ENCODE results near the gene PPM1A. TPM values are rescaled to one million over a fixed set of nuclear protein-coding genes. Genes with fewer than 3 reads are reported as not detected.

PPM1A gene
- total and polyA plus RNA-seq, 2 of the 13 experiments (the other 11 are each of a cell fraction or from before 2014, with no cell fraction given) = 23.3 to 29.8 TPM

DNA sequence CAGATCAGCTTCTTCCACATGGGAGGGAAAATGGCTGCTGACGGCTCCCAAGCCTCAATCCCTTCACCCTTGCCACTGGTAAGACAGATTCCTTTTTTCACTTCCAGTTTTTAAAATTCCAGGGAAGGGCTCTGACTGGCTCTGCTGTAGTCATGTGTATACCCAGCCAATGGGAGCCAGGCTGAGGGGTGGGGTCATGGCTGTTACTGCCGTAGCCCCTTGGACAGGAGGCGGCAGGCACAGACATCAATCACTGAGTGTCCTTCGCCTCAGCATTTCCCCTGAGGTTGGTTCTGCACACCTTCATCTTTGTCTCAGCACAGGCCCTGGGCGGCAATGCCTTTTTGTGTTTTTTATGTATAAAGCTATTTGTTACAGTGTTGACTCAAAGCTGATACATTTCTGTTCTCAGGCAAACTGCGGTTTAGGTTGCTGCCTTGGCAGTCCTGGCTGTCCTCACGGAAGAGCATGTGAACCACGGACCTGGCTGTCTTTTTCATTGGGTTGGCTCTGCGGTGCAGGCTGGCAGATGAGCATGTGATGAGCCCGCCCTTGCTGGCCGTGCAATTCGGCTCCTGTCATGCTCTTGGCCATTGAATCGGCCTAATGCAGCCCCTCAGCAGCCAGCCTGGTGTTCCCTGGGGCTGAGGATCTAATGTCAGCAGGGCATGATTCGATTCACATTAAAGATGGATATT is 74.3 kb downstream of the PPM1A start:
- H3K27me3 ChIP-seq (ENCODE audit: control insufficient read depth in 1 of 2, insufficient read depth in 2 of 2, low read length in 2 of 2) = peaks cover 0 to 9% of the 10 kb centered on the region in 2 experiments; a peak in 2 of 5 replicates
- POLR2A ChIA-PET = no interaction called here
- no peak for TF ChIP-seq ZNF841 (CRISPR knock-in tag; IDR thresholded peaks at IDR 0.05; ENCODE audit: borderline replicate concordance)
- no peak for TF ChIP-seq RFX3 (CRISPR knock-in tag; IDR thresholded peaks at IDR 0.05)
- TF ChIP-seq, protein P1, sequence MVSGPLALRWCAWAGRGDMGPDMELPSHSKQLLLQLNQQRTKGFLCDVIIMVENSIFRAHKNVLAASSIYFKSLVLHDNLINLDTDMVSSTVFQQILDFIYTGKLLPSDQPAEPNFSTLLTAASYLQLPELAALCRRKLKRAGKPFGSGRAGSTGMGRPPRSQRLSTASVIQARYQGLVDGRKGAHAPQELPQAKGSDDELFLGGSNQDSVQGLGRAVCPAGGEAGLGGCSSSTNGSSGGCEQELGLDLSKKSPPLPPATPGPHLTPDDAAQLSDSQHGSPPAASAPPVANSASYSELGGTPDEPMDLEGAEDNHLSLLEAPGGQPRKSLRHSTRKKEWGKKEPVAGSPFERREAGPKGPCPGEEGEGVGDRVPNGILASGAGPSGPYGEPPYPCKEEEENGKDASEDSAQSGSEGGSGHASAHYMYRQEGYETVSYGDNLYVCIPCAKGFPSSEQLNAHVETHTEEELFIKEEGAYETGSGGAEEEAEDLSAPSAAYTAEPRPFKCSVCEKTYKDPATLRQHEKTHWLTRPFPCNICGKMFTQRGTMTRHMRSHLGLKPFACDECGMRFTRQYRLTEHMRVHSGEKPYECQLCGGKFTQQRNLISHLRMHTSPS (CRISPR knock-in tag; IDR thresholded peaks at IDR 0.05; ENCODE audit: low read depth) = no peak
- TF ChIP-seq, protein P2, sequence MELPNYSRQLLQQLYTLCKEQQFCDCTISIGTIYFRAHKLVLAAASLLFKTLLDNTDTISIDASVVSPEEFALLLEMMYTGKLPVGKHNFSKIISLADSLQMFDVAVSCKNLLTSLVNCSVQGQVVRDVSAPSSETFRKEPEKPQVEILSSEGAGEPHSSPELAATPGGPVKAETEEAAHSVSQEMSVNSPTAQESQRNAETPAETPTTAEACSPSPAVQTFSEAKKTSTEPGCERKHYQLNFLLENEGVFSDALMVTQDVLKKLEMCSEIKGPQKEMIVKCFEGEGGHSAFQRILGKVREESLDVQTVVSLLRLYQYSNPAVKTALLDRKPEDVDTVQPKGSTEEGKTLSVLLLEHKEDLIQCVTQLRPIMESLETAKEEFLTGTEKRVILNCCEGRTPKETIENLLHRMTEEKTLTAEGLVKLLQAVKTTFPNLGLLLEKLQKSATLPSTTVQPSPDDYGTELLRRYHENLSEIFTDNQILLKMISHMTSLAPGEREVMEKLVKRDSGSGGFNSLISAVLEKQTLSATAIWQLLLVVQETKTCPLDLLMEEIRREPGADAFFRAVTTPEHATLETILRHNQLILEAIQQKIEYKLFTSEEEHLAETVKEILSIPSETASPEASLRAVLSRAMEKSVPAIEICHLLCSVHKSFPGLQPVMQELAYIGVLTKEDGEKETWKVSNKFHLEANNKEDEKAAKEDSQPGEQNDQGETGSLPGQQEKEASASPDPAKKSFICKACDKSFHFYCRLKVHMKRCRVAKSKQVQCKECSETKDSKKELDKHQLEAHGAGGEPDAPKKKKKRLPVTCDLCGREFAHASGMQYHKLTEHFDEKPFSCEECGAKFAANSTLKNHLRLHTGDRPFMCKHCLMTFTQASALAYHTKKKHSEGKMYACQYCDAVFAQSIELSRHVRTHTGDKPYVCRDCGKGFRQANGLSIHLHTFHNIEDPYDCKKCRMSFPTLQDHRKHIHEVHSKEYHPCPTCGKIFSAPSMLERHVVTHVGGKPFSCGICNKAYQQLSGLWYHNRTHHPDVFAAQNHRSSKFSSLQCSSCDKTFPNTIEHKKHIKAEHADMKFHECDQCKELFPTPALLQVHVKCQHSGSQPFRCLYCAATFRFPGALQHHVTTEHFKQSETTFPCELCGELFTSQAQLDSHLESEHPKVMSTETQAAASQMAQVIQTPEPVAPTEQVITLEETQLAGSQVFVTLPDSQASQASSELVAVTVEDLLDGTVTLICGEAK (IDR thresholded peaks at IDR 0.05) = no peak
- TF ChIP-seq, protein P2 (CRISPR knock-in tag; IDR thresholded peaks at IDR 0.05) = no peak
- TF ChIP-seq, protein P3, sequence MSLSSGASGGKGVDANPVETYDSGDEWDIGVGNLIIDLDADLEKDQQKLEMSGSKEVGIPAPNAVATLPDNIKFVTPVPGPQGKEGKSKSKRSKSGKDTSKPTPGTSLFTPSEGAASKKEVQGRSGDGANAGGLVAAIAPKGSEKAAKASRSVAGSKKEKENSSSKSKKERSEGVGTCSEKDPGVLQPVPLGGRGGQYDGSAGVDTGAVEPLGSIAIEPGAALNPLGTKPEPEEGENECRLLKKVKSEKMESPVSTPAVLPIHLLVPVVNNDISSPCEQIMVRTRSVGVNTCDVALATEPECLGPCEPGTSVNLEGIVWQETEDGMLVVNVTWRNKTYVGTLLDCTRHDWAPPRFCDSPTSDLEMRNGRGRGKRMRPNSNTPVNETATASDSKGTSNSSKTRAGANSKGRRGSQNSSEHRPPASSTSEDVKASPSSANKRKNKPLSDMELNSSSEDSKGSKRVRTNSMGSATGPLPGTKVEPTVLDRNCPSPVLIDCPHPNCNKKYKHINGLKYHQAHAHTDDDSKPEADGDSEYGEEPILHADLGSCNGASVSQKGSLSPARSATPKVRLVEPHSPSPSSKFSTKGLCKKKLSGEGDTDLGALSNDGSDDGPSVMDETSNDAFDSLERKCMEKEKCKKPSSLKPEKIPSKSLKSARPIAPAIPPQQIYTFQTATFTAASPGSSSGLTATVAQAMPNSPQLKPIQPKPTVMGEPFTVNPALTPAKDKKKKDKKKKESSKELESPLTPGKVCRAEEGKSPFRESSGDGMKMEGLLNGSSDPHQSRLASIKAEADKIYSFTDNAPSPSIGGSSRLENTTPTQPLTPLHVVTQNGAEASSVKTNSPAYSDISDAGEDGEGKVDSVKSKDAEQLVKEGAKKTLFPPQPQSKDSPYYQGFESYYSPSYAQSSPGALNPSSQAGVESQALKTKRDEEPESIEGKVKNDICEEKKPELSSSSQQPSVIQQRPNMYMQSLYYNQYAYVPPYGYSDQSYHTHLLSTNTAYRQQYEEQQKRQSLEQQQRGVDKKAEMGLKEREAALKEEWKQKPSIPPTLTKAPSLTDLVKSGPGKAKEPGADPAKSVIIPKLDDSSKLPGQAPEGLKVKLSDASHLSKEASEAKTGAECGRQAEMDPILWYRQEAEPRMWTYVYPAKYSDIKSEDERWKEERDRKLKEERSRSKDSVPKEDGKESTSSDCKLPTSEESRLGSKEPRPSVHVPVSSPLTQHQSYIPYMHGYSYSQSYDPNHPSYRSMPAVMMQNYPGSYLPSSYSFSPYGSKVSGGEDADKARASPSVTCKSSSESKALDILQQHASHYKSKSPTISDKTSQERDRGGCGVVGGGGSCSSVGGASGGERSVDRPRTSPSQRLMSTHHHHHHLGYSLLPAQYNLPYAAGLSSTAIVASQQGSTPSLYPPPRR (CRISPR knock-in tag; IDR thresholded peaks at IDR 0.05; ENCODE audit: borderline replicate concordance) = no peak
- no peak for TF ChIP-seq CREB1 (IDR thresholded peaks at IDR 0.05)
- no peak for TF ChIP-seq CREB1 (CRISPR knock-in tag; IDR thresholded peaks at IDR 0.05)

More for the DNA sequence above, 74.3 kb downstream of the PPM1A start:
- CTCF ChIA-PET (ENCODE audit: low intra/inter-chr PET ratio, low total read pairs) = no interaction called here
- H3K4me1 ChIP-seq (ENCODE audit: insufficient read depth, low read length) = no peaks in the 10 kb centered on the region
- ATAC-seq (no peak), FAIRE-seq (no peak), DNase-seq (ENCODE audit: low spot score) (no peak)
- H3K4me2 ChIP-seq (ENCODE audit: low read depth, low read length) = no peak overlapping the region
- in situ Hi-C loops (cut with HindIII; ENCODE audit: extremely low pct_ligation_motif_present, low pct_unique_long_range_greater_than_20kb) (no loop called here), intact Hi-C loops (cut with micrococcal nuclease; ENCODE audit: unreplicated experiment) (no loop called here)
- no peaks in the 10 kb centered on the region for H3K9me3 ChIP-seq (ENCODE audit: low read length)
- no peaks in the 10 kb centered on the region for H3K79me2 ChIP-seq (ENCODE audit: insufficient read depth, low read length)
- H4K20me1 ChIP-seq (ENCODE audit: insufficient read depth, low read length) = no peaks in the 10 kb centered on the region
- no peak overlapping the region for H2AFZ ChIP-seq (ENCODE audit: low read length)
- H3K27ac ChIP-seq (ENCODE audit: extremely low read length, insufficient read depth, low read length) = no peak overlapping the region
- WGBS (ENCODE audit: low lambda C conversion rate) = 54% methylated on average over 8 of the region's 14 CpGs
- H3K9ac ChIP-seq (ENCODE audit: insufficient read depth, low read depth, low read length) = no peak overlapping the region
- BruUV-seq (replicated peaks) = no TSS peak
- H3K4me3 ChIP-seq (replicated peaks in 1 of 3; ENCODE audit: insufficient read depth in 1 of 3, low read depth in 2 of 3, low read length in 3 of 3) = no peak overlapping the region
- no peaks in the 10 kb centered on the region for H3K36me3 ChIP-seq (replicated peaks in 1 of 2; ENCODE audit: control insufficient read depth in 1 of 2, insufficient read depth in 2 of 2, low read length in 2 of 2)
